ENCODE data around the gene SBDS.
"Not testable (repeated sequence)": the region's sequence is repeated elsewhere in the genome, so short reads cannot be mapped to it uniquely, and the experiment has no call there.

SBDS gene

DNA sequence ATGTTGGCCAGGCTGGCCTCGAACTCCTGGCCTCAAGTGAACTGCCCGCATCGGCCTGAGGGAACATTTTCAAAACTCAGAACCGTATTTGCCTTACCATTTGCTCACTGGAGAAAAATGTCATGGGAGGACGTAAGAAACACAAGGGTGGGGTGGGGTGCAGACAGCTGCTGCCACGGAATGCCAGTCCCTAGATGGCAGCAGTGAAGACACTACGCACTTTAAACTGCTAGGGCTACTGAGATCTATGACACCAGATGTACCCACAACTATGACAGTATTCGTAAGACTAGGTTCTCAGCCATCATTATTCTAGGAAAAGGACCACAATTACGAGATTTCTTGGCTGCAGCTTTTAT lies 716 bp downstream of the SBDS start:
- peak; percentile 55 for DNase-seq

- not testable (repeated sequence) for DNase-seq
These were observed 1.3 kb downstream of the SBDS start for GRCh38 chr7:66994051-66994450.

DNA sequence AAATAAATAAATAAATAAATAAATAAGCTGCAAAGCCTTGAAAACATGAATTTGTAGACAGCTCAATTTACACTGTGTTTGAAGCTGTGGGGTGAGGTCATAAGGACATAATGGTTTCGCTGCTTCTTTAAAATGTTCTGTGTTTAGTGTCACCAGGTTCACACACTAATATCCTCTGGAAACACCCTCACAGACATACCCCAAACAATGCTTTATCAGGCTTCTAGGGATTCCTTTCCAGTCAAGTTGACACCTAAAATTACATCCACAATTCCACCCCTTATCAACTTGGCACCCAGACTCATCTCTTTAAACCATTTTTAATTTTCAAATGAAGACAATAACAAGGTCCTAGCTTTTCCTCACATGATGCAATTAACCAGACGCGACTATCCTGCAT lies 5.8 kb downstream of the SBDS start:
- not testable (repeated sequence) for DNase-seq

- DNase-seq, result not testable (repeated sequence)
These were observed 15.1 kb downstream of the SBDS start for GRCh38 chr7:66980336-66980735.

DNA sequence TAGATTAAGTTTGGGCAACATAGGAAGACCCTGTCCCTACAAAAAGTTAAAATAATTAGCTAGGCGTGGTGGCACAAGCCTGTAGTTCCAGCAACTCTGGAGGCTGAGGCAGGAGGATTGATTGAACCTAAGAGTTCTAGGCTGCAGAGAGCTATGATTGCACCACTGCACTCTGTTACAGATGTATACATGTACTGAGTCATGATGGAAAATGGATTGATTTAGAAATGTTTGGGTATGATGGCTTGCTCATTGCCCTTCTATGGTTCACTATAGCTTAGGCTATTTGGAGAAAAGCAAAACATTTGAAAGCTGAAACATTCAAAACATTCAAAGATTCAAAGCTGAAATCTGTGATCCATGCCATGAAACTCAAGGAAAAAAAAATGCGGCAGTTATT lies 16.4 kb downstream of the SBDS start:
- not testable (repeated sequence) for DNase-seq

GRCh38 chr7:66978312-66978711 lies 17.1 kb downstream of the SBDS start:
- not testable (repeated sequence) for DNase-seq

DNA sequence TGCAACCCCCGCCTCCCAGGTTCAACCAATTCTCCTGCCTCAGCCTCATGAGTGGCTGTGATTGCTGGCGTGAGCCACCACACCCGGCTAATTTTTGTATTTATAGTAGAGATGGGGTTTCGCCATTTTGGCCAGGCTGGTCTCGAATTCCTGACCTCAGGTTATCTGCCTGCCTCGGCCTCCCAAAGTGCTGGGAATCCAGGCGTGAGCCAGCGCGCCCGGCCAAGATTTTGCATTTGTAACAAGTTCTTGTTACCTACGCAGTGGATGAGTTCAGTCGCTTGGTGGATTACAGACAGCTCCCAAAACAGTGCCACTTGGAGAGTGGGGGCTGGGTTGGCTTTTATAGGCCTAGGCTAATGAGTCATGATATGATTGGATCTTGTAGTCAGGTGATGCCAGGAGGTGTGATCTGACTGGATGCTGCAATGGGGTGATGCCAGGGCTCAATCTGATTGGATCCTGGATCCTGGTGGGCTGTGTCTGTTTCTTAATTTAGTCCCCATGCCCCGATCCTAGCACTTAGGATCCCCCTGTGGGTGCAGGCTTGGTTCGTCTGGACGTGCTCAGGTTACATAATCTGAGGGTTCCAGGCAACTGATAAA lies 20.3 kb downstream of the SBDS start:
- DNase-seq, result no peak

- no peak for DNase-seq
These were observed 25.1 kb downstream of the SBDS start for GRCh38 chr7:66970310-66970709.

DNA sequence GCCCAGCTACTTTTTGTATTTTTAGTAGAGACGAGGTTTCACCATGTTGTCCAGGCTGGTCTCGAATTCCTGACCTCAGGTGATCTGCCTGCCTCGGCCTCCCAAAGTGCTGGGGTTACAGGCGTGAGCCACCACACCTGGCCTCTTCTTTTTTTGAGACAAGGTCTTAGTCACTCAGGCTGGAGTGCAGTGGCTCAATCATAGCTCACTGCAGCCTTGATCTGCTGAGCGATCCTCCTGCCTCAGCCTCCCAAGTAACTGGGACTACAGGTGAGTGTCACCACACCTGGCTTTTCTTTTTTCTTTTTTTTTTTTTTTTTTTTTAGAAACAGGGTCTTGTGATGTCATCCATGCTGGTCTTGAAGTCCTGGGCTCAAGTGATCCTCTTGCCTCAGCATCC lies 26.4 kb downstream of the SBDS start:
- not testable (repeated sequence) for DNase-seq

DNA sequence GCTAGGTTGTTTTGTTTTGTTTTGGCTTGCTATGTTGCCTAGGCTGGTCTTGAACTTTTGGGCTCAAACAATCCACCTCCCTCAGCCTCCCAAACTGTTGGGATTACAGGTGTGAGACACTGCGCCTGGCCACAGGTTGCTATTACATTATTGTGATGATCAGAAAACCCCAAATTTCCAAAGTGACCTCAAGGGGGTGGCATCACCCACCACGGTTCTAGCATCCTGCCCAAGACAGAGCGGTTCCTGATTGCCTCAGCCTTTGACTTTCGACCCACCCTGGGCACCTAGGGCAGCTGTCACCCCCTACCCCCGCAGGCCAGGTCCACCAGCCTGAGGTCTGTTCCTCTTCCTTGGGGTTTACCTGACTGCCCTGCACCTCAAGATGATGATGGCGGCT lies 28.4 kb downstream of the SBDS start:
- no peak for DNase-seq

DNA sequence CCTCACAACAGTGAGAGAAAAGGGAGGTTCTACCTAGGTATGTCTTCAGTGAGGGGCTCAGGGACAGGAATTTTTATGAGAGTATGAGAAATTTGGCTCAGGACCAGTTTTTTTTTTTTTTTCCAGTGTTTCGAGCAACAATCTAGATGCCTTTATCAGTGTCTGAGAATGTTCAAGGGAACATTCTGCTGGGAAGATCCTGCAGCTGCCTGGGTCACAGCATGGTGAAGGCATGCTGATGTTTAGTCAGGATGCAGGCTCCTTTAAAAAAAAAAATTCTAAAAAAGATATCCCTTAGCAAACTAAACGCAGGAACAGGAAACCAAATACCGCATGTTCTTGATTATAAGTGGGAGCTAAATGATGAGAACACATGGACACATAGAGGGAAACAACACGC lies 31.0 kb downstream of the SBDS start:
- no peak for DNase-seq

DNA sequence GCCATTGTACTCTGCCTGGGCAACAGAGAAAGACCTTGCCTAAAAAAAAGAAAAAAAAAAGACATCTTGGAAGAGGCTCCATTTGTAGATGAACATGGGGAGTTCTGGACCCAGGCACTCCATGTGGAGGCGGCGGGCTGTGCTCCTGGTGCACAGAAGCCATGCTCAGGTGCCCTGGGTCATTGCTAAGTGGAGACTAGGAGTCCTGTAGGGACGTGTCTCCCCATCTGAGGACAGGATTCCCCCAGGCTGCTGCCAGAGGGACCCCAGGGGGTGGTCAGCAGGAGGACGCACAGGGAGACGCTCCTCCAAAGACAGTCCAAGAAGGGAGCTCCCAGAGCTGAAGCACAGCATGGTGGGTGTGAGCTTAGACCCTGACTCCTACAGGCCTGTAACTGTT lies 34.3 kb downstream of the SBDS start:
- DNase-seq, result no peak

DNA sequence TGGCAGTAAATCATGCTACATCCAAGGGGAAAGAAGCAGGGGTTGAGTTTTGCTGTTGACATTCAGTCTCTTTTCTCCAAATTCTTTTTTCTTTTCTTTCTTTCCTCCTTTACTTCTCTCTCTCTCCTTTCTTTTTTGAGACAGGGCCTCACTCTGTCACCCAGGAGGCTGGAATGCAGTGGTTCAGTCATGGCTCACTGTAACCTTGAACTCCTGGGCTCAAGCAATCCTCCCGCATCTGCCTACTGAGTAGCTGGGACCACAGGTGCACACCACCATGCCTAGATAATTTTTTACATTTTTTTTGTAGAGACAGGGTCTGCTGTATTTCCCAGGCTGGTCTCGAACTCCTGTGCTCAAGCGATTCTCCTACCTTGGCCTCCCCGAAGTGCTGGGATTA lies 35.2 kb downstream of the SBDS start:
- DNase-seq, result no peak

- DNase-seq, result no peak
These were observed 36.6 kb downstream of the SBDS start for GRCh38 chr7:66958538-66959350.

DNA sequence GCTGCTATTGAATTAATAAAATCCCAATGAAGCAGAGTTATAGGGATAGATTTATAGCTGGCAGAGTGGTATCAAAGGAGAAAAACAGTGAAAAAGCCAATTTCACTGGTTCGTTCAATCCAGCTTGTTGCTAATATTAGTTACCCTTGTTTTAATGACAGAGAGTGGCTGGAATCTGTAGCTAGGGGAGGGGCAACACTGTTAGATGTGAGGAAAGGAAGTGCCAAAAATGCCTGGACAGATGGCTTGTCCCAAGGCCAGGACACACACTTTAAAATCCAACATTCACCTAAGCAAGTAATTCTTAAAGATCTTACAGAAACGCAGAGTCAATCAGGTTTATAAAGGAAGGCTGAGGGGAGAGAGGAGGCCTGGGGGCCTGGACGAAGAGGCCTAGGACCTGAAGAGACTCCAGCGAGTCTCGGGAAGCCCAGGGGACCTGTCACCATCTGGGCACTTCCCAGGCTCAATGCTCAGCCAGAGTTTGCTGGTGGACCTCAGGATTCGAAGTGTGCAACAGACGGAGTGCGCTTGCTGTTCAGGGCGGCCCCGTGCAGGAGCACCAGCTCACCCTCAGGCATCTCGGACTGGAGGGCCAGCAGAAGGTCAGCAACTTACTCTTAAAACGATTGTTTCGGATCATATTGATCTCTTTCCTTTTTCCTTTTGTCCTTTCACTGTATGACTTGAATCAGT lies 37.6 kb downstream of the SBDS start:
- DNase-seq, result no peak

GRCh38 chr7:66953044-66953427 lies 42.4 kb downstream of the SBDS start:
- DNase-seq, result no peak

DNA sequence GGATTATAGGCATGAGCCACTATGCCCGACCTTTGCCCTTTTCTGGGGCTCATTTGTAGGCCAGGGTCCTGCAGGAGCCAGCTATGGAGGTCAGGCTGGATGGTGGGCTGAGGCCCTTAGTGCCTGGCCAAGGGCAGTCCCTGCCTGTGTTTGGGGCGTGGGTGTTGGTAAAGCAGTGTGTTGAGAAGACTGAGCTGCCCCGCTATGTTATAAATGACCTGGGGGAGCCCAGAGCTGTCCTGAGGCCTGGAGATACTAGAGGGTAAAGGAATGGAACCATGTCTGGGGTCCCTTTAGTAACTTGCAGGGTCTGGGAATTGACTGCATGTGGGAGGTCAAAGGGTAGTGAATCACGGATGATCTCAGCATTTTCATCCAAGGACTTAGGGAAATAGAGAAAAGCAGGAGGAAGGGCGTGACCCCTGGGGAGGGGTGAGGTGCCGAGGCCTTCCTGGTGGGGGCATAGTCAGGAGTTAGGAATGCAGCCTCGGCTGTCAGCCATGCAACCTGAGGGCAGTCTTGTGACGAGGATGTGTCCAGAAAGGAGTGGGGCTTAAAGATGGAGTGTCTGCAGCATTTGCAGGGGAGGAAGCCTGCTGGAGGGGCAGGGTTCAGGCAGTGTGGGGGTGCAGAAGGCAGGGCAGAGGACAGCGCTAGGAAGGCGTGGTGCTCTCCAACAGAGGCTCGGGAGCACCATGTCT lies 42.9 kb downstream of the SBDS start:
- DNase-seq, result no peak

DNA sequence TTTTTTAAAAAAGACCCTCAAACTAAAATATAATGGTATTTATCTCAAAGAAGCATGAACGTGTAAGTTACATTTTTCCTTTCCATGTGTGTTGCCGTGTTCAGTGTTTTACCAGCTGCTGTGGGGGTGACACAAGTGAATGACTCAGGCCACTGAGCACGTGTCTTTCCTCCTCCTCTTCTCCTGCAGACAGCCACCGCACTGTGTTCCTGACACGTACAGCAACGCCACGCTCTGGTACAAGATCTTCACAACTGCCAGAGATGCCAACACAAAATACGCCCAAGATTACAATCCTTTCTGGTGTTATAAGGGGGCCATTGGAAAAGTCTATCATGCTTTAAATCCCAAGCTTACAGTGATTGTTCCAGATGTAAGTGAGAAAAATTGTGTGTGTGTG lies 44.6 kb downstream of the SBDS start:
- DNase-seq, result no peak

- DNase-seq, result no peak
These were observed 45.1 kb downstream of the SBDS start for GRCh38 chr7:66950311-66950710.

- no peak for DNase-seq
These were observed 46.8 kb downstream of the SBDS start for GRCh38 chr7:66948480-66949109.

- no peak for DNase-seq
These were observed 48.8 kb downstream of the SBDS start for GRCh38 chr7:66946545-66946944.

DNA sequence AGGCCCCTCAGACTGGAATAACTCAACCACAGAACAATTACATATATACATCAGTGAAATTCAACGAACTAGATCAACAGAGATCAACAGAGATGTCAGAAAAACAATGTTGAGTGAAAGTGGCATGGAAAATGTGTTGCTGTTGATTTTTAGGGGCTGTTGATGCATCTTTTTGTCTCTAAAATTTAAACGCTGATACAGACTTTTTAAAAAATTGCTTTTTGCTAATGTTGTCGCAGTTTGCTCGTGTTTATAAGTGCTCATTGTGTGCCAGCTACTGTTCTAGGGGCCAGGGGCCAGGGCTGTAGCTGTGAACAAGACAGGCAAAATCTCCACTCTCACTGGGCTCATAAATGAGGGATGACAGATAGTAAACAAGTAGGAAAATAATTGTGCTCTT lies 56.1 kb downstream of the SBDS start:
- DNase-seq, result no peak

- no peak for DNase-seq
These were observed 57.4 kb downstream of the SBDS start for GRCh38 chr7:66937940-66938339.

All from stimulated activated CD4-positive, alpha-beta T cell treated with anti-CD3 and anti-CD28 coated beads, Interleukin-4, amount 100 ng/mL, for 24 hours (primary cell).